GM13976 (cell line): ENCODE results near the gene RPL23.

Experiments
- DNase-seq: peaks from one replicate; pipeline ENCODE4 v3.0.0; 2012; ENCODE audit warnings: low spot score
- CTCF ChIP-seq: IDR thresholded peaks from 2 replicates; pipeline ENCODE4 v1.5.1; 2012; ENCODE audit warnings: borderline replicate concordance, mild to moderate bottlenecking; ENCODE audit not compliant: insufficient read depth; ENCODE audit errors: extremely low read depth, missing control alignments, control extremely low read depth
- in situ Hi-C: fragments of 300-500 bp; cut with MboI; formaldehyde crosslinking; loops from one replicate; pipeline ENCODE4 v1.12.0; 2022; ENCODE audit warnings: low sequenced_read_pairs, mixed read lengths, inconsistent platforms; ENCODE audit not compliant: unreplicated experiment

The RPL23 gene

GRCh38 chr17:38897176-38897575, 43.7 kb upstream of the RPL23 start:
- DNase-seq: no peak
- no peak for TF ChIP-seq CTCF
- in situ Hi-C loops: no loop called here

- no peak for TF ChIP-seq CTCF
- in situ Hi-C loops: no loop called here
- DNase-seq: no peak
Observed at GRCh38 chr17:38896346-38896954, 42.9 kb upstream of the RPL23 start.

- TF ChIP-seq CTCF: no peak
- in situ Hi-C loops: no loop called here
- DNase-seq: no peak
Observed at GRCh38 chr17:38894276-38894675, 40.8 kb upstream of the RPL23 start.

- TF ChIP-seq CTCF: no peak
- in situ Hi-C loops: no loop called here
- DNase-seq: no peak
Observed at GRCh38 chr17:38893607-38894006, 40.1 kb upstream of the RPL23 start.

GRCh38 chr17:38893113-38893512, 39.6 kb upstream of the RPL23 start:
- in situ Hi-C loops: no loop called here
- no peak for TF ChIP-seq CTCF
- no peak for DNase-seq

- DNase-seq: no peak
- no peak for TF ChIP-seq CTCF
- in situ Hi-C loops: no loop called here
Observed at GRCh38 chr17:38892620-38893019, 39.1 kb upstream of the RPL23 start.
